H9 (cell line): ENCODE measurements around the gene TANGO6. TPM values are rescaled to one million over a fixed set of nuclear protein-coding genes. Genes with fewer than 3 reads are reported as not detected.

Source experiments
- DNase-seq: peaks from one replicate; pipeline ENCODE4 v3.0.0-alpha.2; 2017
- H2AFZ ChIP-seq: one replicate; pipeline ENCODE4 v1.6.1; 2013; ENCODE audit warnings: mild to moderate bottlenecking, low read length, control low read depth, moderate library complexity
- H2AK5ac ChIP-seq: 2 replicates; pipeline ENCODE4 v1.6.1; 2013; ENCODE audit warnings: low read length, control low read depth, mixed read lengths; ENCODE audit not compliant: insufficient read length
- H2BK120ac ChIP-seq: one replicate; pipeline ENCODE4 v1.6.1; 2013; ENCODE audit warnings: low read depth, mild to moderate bottlenecking, low read length, control low read depth, inconsistent platforms; ENCODE audit not compliant: poor library complexity, severe bottlenecking
- H2BK12ac ChIP-seq: 2 replicates; pipeline ENCODE4 v1.6.1; 2013; ENCODE audit warnings: low read length, control low read depth, mixed read lengths, low read depth; ENCODE audit not compliant: insufficient read length
- H2BK15ac ChIP-seq: 2 replicates; pipeline ENCODE4 v1.6.1; 2013; ENCODE audit warnings: low read depth, low read length, control low read depth
- H2BK20ac ChIP-seq: one replicate; pipeline ENCODE4 v1.6.1; 2013; ENCODE audit warnings: low read depth, mild to moderate bottlenecking, low read length, control low read depth, inconsistent platforms; ENCODE audit not compliant: poor library complexity, severe bottlenecking
- H2BK5ac ChIP-seq: 2 replicates; pipeline ENCODE4 v1.6.1; 2013; ENCODE audit warnings: low read length, control low read depth, mixed read lengths; ENCODE audit not compliant: insufficient read length
- H3K14ac ChIP-seq: 2 replicates; pipeline ENCODE4 v1.6.1; 2013; ENCODE audit warnings: low read length, control low read depth; ENCODE audit not compliant: insufficient read depth
- H3K18ac ChIP-seq: 2 replicates; pipeline ENCODE4 v1.6.1; 2013; ENCODE audit warnings: low read depth, mild to moderate bottlenecking, mixed read lengths, low read length, control low read depth; ENCODE audit not compliant: insufficient read length
- H3K23ac ChIP-seq: 2 replicates; pipeline ENCODE4 v1.6.1; 2013; ENCODE audit warnings: low read length, control low read depth, mixed read lengths, low read depth; ENCODE audit not compliant: insufficient read length
- H3K23me2 ChIP-seq: 2 replicates; pipeline ENCODE4 v1.6.1; 2013; ENCODE audit warnings: low read depth, mild to moderate bottlenecking, mixed read lengths, low read length, control low read depth; ENCODE audit not compliant: insufficient read length, poor library complexity, severe bottlenecking
- H3K27ac ChIP-seq: 2 replicates; pipeline ENCODE4 v1.5.1; 2013; ENCODE audit warnings: low read length, control low read depth, mixed read lengths, low read depth; ENCODE audit not compliant: insufficient read length
- H3K27me3 ChIP-seq: 2 replicates; pipeline ENCODE4 v1.6.1; 2013; ENCODE audit warnings: low read length, control low read depth, inconsistent platforms; ENCODE audit not compliant: insufficient read depth
- H3K4ac ChIP-seq: 2 replicates; pipeline ENCODE4 v1.6.1; 2013; ENCODE audit warnings: low read depth, mild to moderate bottlenecking, control low read depth, inconsistent platforms, low read length, moderate library complexity
- H3K4me1 ChIP-seq: 2 replicates; pipeline ENCODE4 v1.6.1; 2013; ENCODE audit warnings: low read length, control low read depth, inconsistent platforms; ENCODE audit not compliant: insufficient read depth
- H3K4me2 ChIP-seq: 2 replicates; pipeline ENCODE4 v1.6.1; 2013; ENCODE audit warnings: low read length, control low read depth, mixed read lengths; ENCODE audit not compliant: insufficient read length, insufficient read depth
- H3K56ac ChIP-seq: 2 replicates; pipeline ENCODE4 v1.6.1; 2013; ENCODE audit warnings: low read depth, mild to moderate bottlenecking, mixed read lengths, low read length, control low read depth; ENCODE audit not compliant: insufficient read length
- H3K79me1 ChIP-seq: 2 replicates; pipeline ENCODE4 v1.6.1; 2013; ENCODE audit warnings: low read depth, mild to moderate bottlenecking, moderate library complexity, low read length, control low read depth, inconsistent platforms; ENCODE audit not compliant: insufficient read depth, poor library complexity, severe bottlenecking
- H3K79me2 ChIP-seq: 2 replicates; pipeline ENCODE4 v1.6.1; 2013; ENCODE audit warnings: low read length, control low read depth, inconsistent platforms; ENCODE audit not compliant: insufficient read depth
- H3K9ac ChIP-seq: 2 replicates; pipeline ENCODE4 v1.6.1; 2013; ENCODE audit warnings: low read length, control low read depth, mixed read lengths; ENCODE audit not compliant: insufficient read length; ENCODE audit errors: extremely low read depth
- H3K9me3 ChIP-seq: one replicate; pipeline ENCODE4 v1.6.1; 2013; ENCODE audit warnings: low read depth, low read length, inconsistent platforms; ENCODE audit not compliant: control insufficient read depth
- H3T11ph ChIP-seq: one replicate; pipeline ENCODE4 v1.6.1; 2013; ENCODE audit warnings: mild to moderate bottlenecking, low read length, control low read depth, inconsistent platforms
- H4K20me1 ChIP-seq: one replicate; pipeline ENCODE4 v1.6.1; 2013; ENCODE audit not compliant: control insufficient read depth, insufficient read length, insufficient read depth
- H4K5ac ChIP-seq: 2 replicates; pipeline ENCODE4 v1.6.1; 2013; ENCODE audit warnings: low read depth, mild to moderate bottlenecking, mixed read lengths, low read length, control low read depth; ENCODE audit not compliant: insufficient read length
- H4K8ac ChIP-seq: replicated peaks from 2 replicates; pipeline ENCODE4 v1.6.1; 2013; ENCODE audit warnings: low read length, control low read depth, mixed read lengths, low read depth; ENCODE audit not compliant: insufficient read length
- H4K91ac ChIP-seq: 2 replicates; pipeline ENCODE4 v1.6.1; 2013; ENCODE audit warnings: low read depth, mild to moderate bottlenecking, moderate library complexity, mixed read lengths, low read length, control low read depth; ENCODE audit not compliant: insufficient read length
- H3K27ac Mint-ChIP-seq, 3 experiments: 2 replicates in 2 of 3; 3 replicates in 1 of 3; pipeline ENCODE4 v1.8.0; 2020 to 2021; ENCODE audit warnings: mixed read lengths in 3 of 3, mild to moderate bottlenecking in 1 of 3, moderate library complexity in 1 of 3
- H3K27me3 Mint-ChIP-seq: 2 replicates; pipeline ENCODE4 v1.8.0; 2021; ENCODE audit warnings: low read depth, mild to moderate bottlenecking, moderate library complexity, mixed read lengths
- H3K36me3 Mint-ChIP-seq, 3 experiments: 2 replicates in 2 of 3; 3 replicates in 1 of 3; pipeline ENCODE4 v1.8.0; 2020 to 2021; ENCODE audit warnings: low read depth in 3 of 3, mixed read lengths in 3 of 3; ENCODE audit not compliant: insufficient read depth in 1 of 3
- H3K4me1 Mint-ChIP-seq, 2 experiments: 2 replicates each; pipeline ENCODE4 v1.8.0; 2020; ENCODE audit warnings: mixed read lengths in 2 of 2
- H3K4me3 Mint-ChIP-seq, 2 experiments: 2 replicates in 1 of 2; 3 replicates in 1 of 2; pipeline ENCODE4 v1.8.0; 2020 to 2021; ENCODE audit warnings: mild to moderate bottlenecking in 2 of 2, mixed read lengths in 2 of 2, moderate library complexity in 1 of 2
- H3K9me3 Mint-ChIP-seq, 2 experiments: 2 replicates in 1 of 2; 3 replicates in 1 of 2; pipeline ENCODE4 v1.8.0; 2020; ENCODE audit warnings: mild to moderate bottlenecking in 2 of 2, mixed read lengths in 2 of 2, moderate library complexity in 1 of 2
- WGBS: extraction: QIAGEN DNeasy Blood & Tissue Kit; methylation state at CpG from one replicate; pipeline ENCODE4 v1.1.7; 2013; ENCODE audit warnings: missing lambda C conversion rate, low lambda C conversion rate, mixed read lengths; ENCODE audit not compliant: insufficient read length; ENCODE audit errors: extremely low coverage; 5-methylcytosine and 5-hydroxymethylcytosine counted together
- total RNA-seq: library from RNA; stranded (reverse); gene quantifications from 2 replicates; pipeline ENCODE4 v1.2.1, GENCODE V29; 2021
- TF ChIP-seq, protein P1 (sequence below): fragments of 200-600 bp; sonication (generic); conservative IDR thresholded peaks from 3 replicates; pipeline ENCODE4 v1.8.0; 2021; ENCODE audit warnings: antibody characterized with exemption, mild to moderate bottlenecking

Gene TANGO6
- total RNA-seq, 1 experiment from 2014 or later, result 12.0 TPM

- no peak overlapping the region for H4K5ac ChIP-seq
- TF ChIP-seq, protein P1, sequence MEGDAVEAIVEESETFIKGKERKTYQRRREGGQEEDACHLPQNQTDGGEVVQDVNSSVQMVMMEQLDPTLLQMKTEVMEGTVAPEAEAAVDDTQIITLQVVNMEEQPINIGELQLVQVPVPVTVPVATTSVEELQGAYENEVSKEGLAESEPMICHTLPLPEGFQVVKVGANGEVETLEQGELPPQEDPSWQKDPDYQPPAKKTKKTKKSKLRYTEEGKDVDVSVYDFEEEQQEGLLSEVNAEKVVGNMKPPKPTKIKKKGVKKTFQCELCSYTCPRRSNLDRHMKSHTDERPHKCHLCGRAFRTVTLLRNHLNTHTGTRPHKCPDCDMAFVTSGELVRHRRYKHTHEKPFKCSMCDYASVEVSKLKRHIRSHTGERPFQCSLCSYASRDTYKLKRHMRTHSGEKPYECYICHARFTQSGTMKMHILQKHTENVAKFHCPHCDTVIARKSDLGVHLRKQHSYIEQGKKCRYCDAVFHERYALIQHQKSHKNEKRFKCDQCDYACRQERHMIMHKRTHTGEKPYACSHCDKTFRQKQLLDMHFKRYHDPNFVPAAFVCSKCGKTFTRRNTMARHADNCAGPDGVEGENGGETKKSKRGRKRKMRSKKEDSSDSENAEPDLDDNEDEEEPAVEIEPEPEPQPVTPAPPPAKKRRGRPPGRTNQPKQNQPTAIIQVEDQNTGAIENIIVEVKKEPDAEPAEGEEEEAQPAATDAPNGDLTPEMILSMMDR, result no peak
- H3K23me2 ChIP-seq, result no peaks in the 10 kb centered on the region
- no peaks in the 10 kb centered on the region for H3K27me3 ChIP-seq
- no peaks in the 10 kb centered on the region for H3K79me1 ChIP-seq
- H2BK12ac ChIP-seq, result no peak overlapping the region
- H3K23ac ChIP-seq, result no peak overlapping the region
- H2BK15ac ChIP-seq, result no peak overlapping the region
- Mint-ChIP-seq H3K36me3 (no peaks in the 10 kb centered on the region), H3K4me3 (no peak overlapping the region), H3K9me3 (no peaks in the 10 kb centered on the region), H3K27ac (0 out of 7 replicates have a peak overlapping the region, but pooled peaks of 1 of the 3 experiments have one; percentile 42), H3K4me1 (peaks cover 6 to 7% of the 10 kb centered on the region in 2 experiments), H3K27me3 (no peaks in the 10 kb centered on the region)
- no peaks in the 10 kb centered on the region for H4K20me1 ChIP-seq
- no peak overlapping the region for H3K9ac ChIP-seq
- H2BK20ac ChIP-seq, result no peak overlapping the region
- no peak overlapping the region for H4K8ac ChIP-seq
- no peak overlapping the region for H2AK5ac ChIP-seq
- no peak overlapping the region for H3T11ph ChIP-seq
- H3K4me1 ChIP-seq, result no peaks in the 10 kb centered on the region
- no peak overlapping the region for H2BK120ac ChIP-seq
- no peak overlapping the region for H3K56ac ChIP-seq
- no peak overlapping the region for H3K4ac ChIP-seq
- H2AFZ ChIP-seq, result no peak overlapping the region
- no peak overlapping the region for H3K14ac ChIP-seq
- DNase-seq, result no peak
- H2BK5ac ChIP-seq, result no peak overlapping the region
- no peak overlapping the region for H3K4me2 ChIP-seq
- no peaks in the 10 kb centered on the region for H3K79me2 ChIP-seq
- no CpG with 5 or more reads among the region's 2 CpGs for WGBS
- H4K91ac ChIP-seq, result no peak overlapping the region
- H3K18ac ChIP-seq, result no peak overlapping the region
- H3K27ac ChIP-seq, result no peak overlapping the region
- no peaks in the 10 kb centered on the region for H3K9me3 ChIP-seq
Observed at GRCh38 chr16:68951991-68952877, 108.9 kb downstream of the TANGO6 start.
